Neutrophil (primary cell): ENCODE measurements around the gene CDK6.

Experiments used
- H3K27ac ChIP-seq: fragments of 200-600 bp; sonication (generic); 2 replicates; pipeline ENCODE4 v1.5.1; 2016; ENCODE audit warnings: mild to moderate bottlenecking, moderate library complexity
- H3K27me3 ChIP-seq: fragments of 200-600 bp; sonication (generic); 2 replicates; pipeline ENCODE4 v1.6.0; 2016; ENCODE audit warnings: mild to moderate bottlenecking
- H3K36me3 ChIP-seq: fragments of 200-600 bp; sonication (generic); 2 replicates; pipeline ENCODE4 v1.5.1; 2017
- H3K4me1 ChIP-seq, 2 experiments: fragments of 200-600 bp in 1 of 2; sonication (generic) in 1 of 2; 1 replicate in 1 of 2; 2 replicates in 1 of 2; pipeline versions ENCODE4 v1.5.1 to v1.6.1; 2013 to 2016; ENCODE audit warnings: low read depth in 1 of 2, low read length in 1 of 2, mild to moderate bottlenecking in 1 of 2, moderate library complexity in 1 of 2; ENCODE audit not compliant: control insufficient read depth in 1 of 2, insufficient read depth in 1 of 2
- H3K4me3 ChIP-seq, 2 experiments: fragments of 200-600 bp in 1 of 2; sonication (generic) in 1 of 2; 1 replicate in 1 of 2; 2 replicates in 1 of 2; pipeline ENCODE4 v1.5.1; 2013 to 2016; ENCODE audit warnings: low read depth in 1 of 2, low read length in 1 of 2, mild to moderate bottlenecking in 1 of 2, moderate library complexity in 1 of 2
- H3K9me3 ChIP-seq: fragments of 200-600 bp; sonication (generic); 2 replicates; pipeline ENCODE4 v1.5.1; 2016
- CTCF ChIP-seq: fragments of 200-600 bp; sonication (generic); IDR thresholded peaks from 2 replicates; pipeline ENCODE4 v1.5.1; 2016; ENCODE audit warnings: antibody characterized with exemption

Gene CDK6

DNA sequence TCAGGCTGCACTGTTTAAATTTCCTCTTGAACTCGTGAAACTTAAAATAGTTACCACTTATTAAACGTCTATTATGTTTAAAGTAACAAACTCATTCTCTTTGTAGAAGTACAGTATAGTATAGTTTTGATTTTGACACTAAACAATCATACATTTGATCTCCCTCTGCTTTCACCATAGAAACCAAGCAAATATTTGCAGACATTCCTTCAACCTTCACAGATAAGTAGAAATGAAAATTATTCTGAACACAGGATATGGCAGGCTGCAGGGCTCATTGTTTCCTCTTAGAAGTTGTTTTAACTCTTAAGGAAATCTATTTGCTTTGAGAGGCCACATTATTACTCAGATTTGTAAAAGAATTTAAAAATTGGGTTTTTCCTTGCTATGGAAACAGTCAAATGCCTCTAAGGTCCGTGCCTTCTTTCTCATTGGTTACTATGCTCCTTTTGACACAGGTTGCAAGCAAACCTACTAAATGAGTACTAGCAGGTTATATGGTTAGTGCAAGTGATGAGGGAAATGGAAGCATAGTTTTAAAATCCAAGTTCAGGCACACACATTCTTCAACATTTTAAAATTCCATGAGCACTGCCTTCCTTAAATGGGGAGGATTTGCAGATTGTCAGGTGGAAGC, 153.4 kb downstream of the CDK6 start:
- Histone ChIP-seq H3K4me3 (no peak overlapping the region), H3K4me1 (no peaks in the 10 kb centered on the region)
- TF ChIP-seq CTCF: no peak

GRCh38 chr7:92682330-92682729, 154.0 kb downstream of the CDK6 start:
- H3K36me3 ChIP-seq: no peaks in the 10 kb centered on the region
- no peak overlapping the region for H3K4me3 ChIP-seq
- TF ChIP-seq CTCF: no peak
- no peaks in the 10 kb centered on the region for H3K9me3 ChIP-seq
- no peaks in the 10 kb centered on the region for H3K27me3 ChIP-seq
- H3K27ac ChIP-seq: no peak overlapping the region
- H3K4me1 ChIP-seq: no peaks in the 10 kb centered on the region

More for the DNA sequence above, 153.4 kb downstream of the CDK6 start:
- Histone ChIP-seq H3K36me3 (no peaks in the 10 kb centered on the region), H3K27me3 (no peaks in the 10 kb centered on the region), H3K27ac (no peak overlapping the region), H3K9me3 (no peaks in the 10 kb centered on the region)

- TF ChIP-seq CTCF: no peak
These were observed 154.7 kb downstream of the CDK6 start for GRCh38 chr7:92681633-92682032.

DNA sequence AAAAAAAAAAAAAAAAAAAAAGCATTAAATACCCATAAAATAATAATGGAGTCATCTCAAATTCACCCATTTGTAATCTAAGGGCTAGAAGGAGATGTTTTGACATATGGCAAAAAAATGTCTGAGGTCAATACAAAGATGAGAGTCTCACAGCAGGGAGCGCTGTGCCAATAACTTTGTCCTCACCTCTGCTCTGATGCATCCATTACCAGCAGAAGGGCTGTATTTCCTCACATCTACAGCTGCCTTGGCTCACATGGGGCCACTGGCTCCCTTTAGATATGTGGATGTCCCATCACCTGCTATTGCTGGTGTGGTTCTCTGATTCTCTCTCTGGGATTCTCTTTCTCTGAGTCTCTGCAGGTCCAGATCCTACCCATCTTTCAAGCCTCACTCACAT, 155.9 kb downstream of the CDK6 start:
- no peak for TF ChIP-seq CTCF
- Histone ChIP-seq H3K9me3 (no peaks in the 10 kb centered on the region), H3K4me1 (no peaks in the 10 kb centered on the region), H3K27ac (no peak overlapping the region), H3K4me3 (no peak overlapping the region), H3K36me3 (no peaks in the 10 kb centered on the region), H3K27me3 (no peaks in the 10 kb centered on the region)

More at GRCh38 chr7:92681633-92682032, 154.7 kb downstream of the CDK6 start:
- no peak overlapping the region for H3K27ac ChIP-seq
- no peaks in the 10 kb centered on the region for H3K36me3 ChIP-seq
- no peaks in the 10 kb centered on the region for H3K4me1 ChIP-seq
- H3K4me3 ChIP-seq: no peak overlapping the region
- H3K27me3 ChIP-seq: no peaks in the 10 kb centered on the region
- H3K9me3 ChIP-seq: no peaks in the 10 kb centered on the region

DNA sequence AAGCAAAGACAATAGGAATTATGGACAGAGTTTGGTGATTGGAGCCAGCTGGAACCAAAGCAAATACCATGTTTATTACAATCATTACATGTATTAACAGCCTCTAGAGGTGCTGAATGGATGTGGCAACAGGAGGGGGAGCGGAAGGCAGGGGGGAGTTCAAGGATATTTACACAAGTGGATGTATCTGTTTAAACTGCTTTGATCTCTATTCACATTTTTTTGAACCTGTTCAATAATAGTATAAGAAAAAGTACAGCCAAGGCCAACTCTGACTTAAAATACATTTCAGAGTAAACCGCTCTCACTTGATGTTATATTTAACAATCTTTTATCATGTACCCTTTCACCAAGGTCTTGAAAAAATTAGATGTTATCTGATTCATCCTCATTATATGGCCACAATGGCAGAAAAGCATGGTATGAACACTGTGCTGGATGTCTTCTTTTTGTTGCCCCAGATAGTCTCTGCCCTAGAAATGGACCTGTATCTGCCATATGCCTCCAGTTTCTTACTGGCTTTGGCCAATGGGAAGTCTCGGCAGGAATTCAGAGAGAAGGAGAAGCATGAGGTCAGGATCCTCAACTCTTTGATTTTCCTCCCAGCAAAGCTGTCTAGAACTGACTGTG, 158.0 kb downstream of the CDK6 start:
- H3K27ac ChIP-seq: no peak overlapping the region
- no peaks in the 10 kb centered on the region for H3K9me3 ChIP-seq
- TF ChIP-seq CTCF: no peak

More for the DNA sequence above, 158.0 kb downstream of the CDK6 start:
- H3K36me3 ChIP-seq: no peaks in the 10 kb centered on the region
- H3K4me1 ChIP-seq: no peaks in the 10 kb centered on the region
- H3K27me3 ChIP-seq: no peaks in the 10 kb centered on the region
- H3K4me3 ChIP-seq: no peak overlapping the region
